Stimulated activated CD4-positive, alpha-beta T cell treated with anti-CD3 and anti-CD28 coated beads, Interleukin-1b, Interleukin-23, amount 100 ng/mL, for 4 hours (primary cell): ENCODE data around the gene PTPRN2.
"Not testable (repeated sequence)": the region's sequence is repeated elsewhere in the genome, so short reads cannot be mapped to it uniquely, and the experiment has no call there.

Source experiments
- DNase-seq, 2 donors: peaks; one replicate each; pipeline ENCODE4 v3.0.0-alpha.2; 2020; ENCODE audit warnings: low read depth in 2 of 2

The PTPRN2 gene

DNA sequence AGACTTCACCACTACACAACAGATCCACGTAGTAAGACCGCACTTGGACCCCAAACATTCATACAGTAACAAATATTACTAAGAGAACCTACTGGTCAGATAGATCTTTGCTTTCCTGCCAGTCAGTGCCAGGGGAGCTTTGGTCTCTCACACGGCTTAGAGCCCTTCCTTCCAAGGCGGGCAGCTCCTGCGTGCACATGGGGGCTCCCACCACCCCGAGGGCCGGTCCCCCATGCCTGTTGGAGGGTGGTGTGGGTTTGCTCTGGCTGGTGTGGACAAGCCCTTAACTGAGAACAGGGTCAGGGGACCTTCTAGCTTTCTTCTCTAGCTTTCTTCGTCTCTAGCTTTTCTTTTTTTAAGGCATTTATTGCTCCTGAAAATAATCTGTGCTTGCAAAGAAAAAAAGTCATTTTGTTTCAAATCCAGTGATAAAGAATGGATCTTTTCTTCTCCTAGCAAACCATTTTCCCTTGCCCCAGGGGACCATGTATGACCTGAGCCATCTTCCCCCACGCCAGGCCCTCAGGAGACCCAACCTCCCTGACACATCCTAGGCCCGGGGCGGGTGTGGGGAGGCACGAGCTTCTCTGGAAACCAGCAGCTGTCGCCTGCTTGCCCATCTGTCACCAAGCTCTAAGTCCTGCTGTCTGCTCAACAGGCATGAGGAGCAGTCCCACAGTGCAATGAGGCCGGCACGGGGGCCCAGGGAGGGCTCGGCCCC lies 591.1 kb downstream of the PTPRN2 start:
- DNase-seq, result no peak

DNA sequence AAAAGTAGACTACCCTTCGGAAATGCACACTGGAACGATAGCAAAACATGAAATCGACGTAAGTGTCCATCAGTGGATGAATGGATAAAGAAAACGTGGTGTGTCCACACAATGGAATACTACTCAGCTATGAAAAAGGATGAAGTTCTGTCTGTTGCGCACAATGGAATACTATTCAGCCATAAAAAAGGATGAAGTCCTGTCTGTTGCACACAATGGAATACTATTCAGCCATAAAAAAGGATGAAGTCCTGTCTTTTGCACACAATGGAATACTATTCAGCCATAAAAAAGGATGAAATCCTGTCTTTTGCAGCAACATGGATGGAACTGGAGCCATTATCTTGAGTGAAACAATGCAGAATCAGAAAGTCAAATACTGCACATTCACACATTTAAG lies 591.8 kb downstream of the PTPRN2 start:
- no peak for DNase-seq

DNA sequence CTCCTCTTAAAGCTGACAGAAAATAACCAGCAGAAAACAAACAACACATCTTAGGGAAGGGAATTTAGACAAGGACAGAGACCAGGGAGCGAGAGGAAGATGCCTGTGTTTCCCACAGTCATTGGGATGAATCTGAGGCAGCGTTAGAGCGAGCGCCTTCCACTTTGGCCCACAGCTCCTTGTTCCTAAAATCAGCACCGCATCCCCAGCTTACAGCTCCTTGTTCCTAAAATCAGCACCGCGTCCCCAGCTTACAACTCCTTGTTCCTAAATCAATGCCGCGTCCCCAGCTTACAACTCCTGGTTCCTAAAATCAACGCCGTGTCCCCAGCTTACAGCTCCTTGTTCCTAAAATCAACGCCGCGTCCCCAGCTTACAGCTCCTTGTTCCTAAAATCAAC lies 593.3 kb downstream of the PTPRN2 start:
- no peak for DNase-seq

DNA sequence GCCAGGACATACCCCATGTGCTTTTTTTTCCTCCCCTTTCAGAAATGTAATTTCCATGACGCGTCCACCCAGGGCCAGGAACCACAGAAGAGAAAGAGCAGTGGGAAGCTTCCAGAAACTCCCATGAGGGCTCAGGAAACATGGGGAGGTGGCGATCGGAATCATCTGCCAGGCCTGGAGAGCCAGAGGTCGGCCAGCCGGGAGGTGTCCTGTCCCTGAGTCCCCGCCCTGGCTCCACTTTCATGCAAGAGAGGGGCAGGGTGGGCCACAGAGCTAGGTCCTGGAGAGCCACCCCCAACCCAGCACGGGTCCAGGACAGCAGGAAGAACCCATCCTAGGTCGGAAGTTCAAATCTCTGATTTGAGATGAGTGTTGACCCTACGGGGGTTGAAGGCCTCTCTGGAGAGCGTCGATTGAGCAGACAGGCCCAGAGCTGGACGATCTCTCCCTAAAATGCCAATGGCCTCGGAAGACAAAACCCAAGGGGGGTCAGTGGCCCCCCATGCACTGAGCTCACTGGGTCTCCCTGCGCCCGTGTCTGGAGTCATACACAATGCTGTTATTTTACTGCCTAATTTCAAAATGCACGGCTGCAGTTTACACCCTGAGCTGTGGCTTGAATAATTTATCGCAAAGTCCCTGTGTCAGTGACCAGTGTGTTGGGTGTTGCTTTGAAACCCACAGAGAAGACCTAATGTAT lies 594.1 kb downstream of the PTPRN2 start:
- no peak for DNase-seq

DNA sequence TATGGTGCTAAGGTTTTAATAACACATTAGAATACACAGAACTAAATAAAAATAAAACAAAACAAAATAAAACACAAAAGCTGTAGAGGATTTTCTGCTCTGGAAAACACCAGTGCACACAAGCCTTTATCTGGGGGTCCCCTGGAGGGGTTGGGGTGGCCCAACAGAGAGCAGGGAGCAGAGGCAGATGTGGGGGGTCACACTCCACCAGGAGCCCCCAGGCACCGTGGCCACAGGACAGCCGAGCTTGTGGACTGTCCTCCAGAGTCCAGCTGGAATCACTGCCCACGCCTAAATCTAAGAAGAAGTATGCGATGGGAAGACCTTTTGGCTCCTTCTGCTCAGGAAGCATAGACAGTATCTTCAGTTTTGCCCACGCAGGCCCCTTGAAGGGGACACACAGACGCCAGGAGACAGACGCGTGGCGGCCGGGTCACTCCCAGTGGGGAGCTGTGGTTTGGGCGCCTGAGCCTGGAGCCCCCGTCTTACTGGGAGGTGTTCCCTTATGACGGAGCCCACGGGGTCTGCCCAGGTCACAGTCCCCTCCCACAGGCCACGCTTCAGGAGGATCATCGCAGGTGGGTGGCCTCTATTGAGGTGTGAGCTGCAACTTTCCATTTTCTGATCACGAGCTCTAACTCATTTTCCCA lies 595.0 kb downstream of the PTPRN2 start:
- no peak for DNase-seq

DNA sequence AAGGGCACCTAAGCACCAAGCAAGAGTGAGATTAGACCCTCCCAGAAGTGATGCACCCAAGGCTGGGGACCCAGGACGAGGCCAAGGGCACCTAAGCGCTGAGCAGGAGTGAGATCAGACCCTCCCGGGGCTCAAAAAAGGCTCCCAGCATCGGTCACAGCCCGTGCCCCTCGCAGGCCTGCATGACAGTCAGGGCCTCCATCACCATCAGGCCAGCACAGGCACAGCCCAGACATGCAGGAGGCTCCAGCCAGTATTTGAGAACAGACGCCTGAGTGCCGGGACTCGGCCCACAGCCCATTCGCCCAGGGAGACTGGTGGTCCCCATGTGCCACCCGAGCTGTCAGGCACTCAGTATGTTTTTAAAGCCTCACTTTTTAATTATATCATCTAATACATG lies 595.9 kb downstream of the PTPRN2 start:
- no peak for DNase-seq

DNA sequence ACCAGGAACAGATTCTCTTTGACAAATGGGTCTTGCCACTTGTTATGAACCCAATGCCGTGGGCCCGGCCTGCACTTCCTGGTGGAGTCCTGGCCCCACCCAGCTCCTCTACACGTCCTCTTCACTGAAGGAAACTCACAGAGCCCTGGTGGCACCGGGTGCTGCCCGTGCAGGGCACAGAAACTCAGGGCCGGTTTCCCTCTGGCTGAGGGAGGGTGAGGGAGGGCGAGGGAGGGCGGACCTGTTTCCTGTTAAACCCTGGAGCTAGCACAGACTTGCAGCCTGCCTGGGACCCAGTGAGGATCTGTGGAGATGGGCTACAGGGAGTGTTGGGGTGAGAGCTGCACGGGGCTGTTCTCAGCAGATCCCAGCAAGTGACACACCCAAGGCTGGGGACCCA lies 596.3 kb downstream of the PTPRN2 start:
- DNase-seq, result no peak

DNA sequence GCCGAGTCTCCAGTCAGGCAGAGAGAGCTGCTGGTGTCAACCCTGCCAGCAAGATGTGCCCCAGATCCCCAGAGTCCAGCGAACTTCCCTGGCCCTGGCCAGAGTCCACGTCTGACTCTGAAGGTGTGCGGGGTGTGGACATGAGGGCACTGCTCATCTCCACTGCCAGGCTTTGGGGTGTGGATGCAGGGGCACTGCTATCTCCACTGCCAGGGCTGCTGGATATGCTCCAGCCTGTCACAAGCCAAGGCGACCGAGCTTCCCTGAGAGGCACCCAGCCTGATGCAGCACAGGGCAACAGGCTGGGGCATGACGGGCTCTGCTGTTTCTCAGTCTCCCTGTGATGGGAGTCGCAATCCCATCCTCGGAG lies 596.8 kb downstream of the PTPRN2 start:
- no peak for DNase-seq

DNA sequence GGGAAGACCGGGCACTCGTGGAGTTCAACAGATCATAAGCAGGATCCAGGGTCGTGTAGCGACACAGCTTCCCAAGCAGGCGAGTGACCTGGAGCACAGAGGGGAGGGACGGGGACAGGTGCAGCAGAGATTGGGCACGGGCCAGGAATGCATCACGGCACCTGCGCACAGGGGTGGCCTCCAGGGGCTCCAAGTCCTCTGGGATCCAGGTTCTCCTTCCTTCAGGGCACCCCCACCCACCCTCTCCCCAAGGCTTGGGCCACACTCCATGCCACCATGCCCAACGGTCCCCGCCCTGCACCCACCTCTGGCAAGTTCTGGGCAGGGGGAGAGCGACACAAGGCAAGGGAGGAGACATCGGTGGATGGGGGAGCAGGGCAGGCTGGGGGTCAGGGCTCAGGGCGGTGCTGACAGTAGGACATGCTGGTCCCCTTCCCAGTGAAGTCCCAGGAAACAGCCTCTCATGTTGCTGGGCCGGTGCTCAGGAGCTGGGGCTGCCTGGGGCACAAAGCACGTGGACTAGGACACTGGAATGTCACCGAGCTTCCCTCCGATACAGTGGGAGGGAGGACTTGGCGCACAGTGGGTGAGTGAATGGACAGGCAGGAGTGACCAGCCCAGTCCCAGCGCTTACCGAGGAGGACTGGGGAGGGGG lies 597.3 kb downstream of the PTPRN2 start:
- DNase-seq, result no peak

DNA sequence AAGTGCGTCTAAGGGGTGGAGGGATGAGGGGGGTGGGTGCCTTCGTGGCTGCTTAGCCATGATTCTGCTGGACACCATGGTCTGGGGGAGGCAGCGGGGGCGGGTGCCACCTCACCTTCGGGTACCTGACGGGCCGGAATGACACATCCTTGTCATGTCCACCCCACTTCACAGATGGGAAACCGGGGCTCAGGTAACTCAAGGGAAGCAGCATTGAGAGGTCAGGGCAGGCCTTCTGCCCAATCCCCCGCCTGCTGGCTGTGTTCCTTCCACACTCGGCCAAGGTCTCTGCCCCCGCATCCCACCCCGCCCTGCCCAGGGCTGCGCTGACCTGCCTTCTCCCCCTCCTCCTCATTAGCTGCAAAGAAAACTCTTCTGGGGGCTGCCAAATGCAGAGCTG lies 598.0 kb downstream of the PTPRN2 start:
- no peak for DNase-seq

DNA sequence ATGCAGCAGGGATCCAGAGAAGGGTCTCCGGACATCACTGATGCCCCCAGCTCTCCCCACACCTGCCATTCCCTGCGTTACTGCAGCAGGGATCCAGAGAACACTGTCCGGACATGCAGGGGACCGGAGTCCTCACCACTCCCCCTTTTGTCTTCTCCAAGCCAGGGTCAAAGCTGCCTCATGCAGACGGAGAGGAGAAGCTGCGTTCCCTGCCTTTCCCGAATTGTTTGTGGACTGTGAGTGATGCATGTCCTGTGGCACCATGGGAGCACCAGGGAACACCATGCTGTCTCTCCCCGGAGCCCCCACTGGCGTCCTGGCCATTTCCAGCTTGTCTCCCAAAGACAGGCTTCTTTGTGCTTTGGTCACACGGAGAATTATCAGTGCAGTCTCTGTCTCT lies 599.7 kb downstream of the PTPRN2 start:
- no peak for DNase-seq

DNA sequence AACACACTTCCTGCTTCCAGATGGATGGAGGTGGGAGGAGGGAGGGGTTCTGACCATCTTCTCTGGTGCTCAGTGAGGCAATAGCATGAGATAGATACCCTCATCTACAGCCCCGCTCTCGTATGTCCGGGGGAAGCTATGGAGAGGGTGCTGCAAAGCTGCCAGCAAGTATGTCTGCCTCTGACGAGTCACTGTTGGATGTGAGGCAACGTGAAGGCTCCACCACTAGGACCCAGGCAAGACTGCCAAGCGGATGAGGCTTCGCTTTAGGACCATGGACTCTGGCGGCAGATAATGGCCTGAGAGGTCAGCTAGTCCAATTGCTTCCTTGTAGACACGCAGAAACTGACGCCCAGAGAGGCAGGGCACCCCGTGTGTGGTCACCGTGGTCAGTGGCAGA lies 601.6 kb downstream of the PTPRN2 start:
- no peak for DNase-seq

DNA sequence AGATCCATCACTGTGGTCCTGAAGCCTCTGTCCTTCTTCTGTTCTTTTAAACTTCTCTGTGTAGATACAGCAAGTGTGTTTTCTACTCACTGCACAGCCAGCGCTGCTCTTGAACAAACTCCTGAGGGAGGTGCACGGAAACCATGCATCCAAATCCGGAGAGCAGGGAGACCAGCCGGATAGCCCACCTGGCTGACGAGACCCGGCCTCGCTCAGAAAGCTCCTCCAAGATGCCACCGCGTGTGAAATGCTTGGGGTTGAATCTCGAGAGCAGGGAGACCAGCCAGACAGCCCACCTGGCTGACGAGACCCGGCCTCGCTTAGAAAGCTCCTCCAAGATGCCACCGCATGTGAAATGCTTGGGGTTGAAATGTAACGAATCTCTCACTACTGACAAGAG lies 602.0 kb downstream of the PTPRN2 start:
- DNase-seq, result no peak

DNA sequence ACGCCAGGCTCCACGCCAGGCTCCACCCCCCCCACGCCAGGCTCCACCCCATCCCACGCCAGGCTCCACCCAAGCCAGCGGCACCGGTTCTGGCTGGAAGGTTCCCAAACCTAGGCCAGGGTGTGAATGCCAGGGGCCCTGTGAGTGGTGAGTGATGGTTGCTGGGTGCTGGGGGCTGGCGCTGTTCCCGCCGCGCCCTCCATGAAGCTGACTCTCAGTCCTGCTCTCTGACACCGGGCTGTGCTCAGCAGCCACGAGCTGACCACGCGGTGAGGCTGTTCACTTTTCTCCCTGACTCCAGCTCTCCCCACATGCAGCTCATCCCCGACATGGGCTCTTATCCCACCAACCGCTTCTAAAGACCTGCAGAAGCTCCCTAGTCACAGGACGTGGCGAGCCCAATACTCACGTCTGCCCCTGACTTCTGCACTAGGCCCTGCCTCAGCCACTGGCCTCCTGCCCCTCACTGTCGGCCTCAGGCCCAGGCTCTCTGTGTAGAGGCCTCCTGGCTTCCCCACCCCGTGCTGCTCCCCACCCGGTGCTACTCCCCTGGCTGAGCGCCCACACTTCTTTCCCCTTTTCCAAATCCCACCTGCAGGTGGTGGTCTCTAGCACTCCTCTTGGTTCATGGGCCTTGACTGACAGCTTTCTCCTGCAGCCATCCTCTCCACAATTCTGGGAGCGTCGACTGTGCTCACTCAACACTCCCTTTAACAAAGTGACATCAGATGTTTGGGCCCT lies 603.0 kb downstream of the PTPRN2 start:
- DNase-seq, result no peak

DNA sequence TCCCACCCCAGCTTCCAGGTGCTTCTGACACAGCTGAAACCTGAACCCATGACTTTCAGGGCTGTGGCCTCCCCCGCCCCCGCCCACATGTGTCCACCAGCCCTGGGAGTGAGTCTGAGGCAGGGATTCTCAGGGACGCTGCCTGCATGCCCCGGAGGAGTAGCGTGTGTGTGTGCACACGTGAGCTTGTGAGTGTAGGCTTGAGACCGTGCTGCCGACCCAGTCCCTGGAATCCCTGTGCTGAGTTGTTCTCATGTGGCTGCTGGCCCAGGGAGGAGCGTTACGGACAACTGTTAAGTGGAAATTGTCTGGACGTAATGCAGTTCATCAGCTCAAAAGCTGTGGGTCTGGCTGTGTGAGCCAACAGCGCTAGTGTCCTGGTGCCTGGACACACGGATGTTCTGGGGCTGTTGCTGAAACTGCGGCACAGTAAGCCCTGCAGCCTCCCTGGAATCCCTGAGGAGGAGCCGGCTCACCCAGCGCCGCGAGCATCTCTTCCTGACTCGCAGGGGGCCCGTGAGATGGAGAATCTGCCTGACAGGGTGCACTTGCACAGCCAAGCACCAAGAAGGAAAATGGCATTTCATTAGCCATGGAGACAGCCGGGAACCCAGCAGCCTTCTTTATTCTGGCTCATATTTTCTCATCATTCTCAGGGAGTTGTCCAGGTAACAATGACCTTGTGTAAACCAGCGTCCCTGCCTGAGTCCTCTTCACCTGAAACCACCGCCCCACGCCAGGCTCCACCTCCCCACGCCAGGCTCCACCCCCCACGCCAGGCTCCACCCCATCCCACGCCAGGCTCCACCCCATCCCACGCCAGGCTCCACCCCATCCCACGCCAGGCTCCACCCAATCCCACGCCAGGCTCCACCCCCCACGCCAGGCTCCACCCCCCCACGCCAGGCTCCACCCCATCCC lies 603.9 kb downstream of the PTPRN2 start:
- no peak for DNase-seq

DNA sequence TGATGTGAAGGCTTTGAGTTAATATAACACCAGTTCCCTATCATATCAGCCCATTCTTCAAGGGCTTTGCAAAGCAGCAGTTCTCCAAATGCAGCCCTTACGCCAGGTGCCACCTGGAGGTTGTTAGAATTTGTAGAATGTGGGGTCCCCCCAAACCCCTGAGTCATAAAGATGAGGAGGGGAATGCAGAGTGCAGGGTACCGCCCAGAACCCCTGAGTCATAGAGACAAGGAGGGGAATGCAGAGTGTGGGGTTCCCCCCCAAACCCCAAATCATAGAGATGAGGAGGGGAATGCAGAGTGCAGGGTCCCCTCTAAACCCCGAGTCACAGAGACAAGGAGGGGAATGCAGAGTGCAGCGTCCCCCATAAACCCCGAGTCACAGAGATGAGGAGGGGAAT lies 605.8 kb downstream of the PTPRN2 start:
- no peak for DNase-seq

DNA sequence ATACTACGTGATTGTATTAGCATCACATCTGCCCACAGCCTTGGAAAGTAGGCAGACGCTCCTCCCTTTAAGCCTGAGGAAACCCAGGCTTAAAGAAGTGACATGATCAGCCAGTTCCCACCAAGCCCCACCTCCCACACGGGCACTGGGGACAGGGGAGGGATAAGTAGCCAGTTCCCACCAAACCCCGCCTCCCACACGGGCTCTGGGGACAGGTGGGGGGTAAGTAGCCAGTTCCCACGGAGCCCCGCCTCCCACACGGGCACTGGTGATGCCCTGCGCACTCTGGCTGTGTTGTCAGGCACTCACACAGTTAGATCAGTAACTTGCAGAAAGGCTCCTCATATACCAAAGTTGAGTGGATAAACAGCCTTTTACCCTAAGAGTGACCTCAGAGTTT lies 606.8 kb downstream of the PTPRN2 start:
- no peak for DNase-seq

DNA sequence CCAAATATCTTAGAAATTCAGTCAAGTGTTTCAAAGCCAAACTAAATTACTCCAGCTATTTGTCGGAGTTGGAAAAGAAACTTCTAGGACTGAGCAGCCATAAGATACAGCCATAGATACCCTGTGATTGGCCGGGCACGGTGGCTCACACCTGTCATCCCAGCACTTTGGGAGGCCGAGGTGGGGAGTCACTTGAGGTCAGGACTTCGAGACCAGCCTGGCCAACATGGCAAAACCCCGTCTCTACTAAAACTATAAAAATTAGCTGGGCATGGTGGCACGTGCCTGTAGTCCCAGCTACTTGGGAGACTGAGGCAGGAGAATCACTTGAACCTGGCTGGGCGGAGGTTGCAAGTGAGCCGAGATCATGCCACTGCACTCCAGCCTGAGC lies 607.3 kb downstream of the PTPRN2 start:
- not testable (repeated sequence) for DNase-seq

DNA sequence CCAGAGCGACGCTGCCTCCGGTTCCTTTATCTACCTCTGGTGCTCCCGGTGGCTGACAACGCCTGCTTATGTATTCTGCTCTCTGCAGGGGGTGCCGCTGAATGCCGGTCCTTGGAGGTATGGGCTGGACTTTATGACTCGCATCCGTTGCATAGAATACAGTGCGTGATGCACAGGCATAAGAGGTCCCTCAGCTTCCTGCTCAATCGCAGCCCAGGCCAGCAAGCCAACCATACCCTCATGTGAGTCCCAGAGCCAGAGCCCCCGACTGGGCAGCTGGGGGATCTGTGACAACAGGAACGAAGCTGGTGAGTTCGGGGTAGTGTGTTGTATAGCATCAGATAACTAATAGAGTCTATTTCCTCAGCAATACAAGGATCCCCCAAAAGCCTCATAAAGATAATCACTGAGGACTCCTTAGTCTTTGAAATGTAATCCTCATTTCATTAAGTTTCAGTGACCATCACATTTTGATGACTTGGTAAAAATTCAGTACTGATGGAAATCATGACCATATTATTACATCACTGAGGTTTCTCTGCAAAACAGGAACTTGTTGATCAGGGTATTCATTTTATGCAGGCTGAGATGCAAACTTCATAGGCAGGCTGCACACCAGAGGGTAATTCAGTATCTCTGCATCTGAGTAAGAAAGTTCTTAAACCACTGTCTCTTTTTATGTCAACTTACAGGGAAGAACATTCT lies 607.8 kb downstream of the PTPRN2 start:
- DNase-seq, result no peak

DNA sequence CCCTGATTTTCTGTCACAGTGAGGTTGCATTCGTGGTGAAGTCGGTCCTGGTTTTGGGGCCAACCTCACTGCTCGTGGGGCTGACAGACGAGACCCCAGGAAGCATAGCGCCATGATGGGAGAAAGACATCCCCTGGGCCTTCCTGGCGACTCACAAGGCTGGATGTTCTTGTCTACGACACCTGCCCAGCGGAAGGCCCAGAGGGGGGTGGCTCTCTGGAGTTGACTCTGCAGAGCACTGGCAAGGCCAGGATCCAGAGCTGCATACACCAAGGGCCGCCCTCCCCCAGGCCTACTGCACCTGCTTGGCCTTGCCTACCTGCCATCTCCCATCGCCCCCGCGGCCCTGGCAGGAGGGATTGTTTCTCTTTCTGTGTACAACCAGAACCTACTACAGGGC lies 608.9 kb downstream of the PTPRN2 start:
- no peak for DNase-seq
